ENCODE results near the gene LRIG2. TPM values are rescaled to one million over a fixed set of nuclear protein-coding genes. Genes with fewer than 3 reads are reported as not detected.

The LRIG2 gene
- total and polyA plus RNA-seq, 2 of the 13 experiments (the other 11 are each of a cell fraction or from before 2014, with no cell fraction given): 8.1 to 12.2 TPM

- peak; percentile 37; the same call in 1 of the 2 replicates for TF ChIP-seq ZMYM3 (CRISPR knock-in tag; IDR thresholded peaks at IDR 0.05)
- TF ChIP-seq ZNF687 (CRISPR knock-in tag; IDR thresholded peaks at IDR 0.05): peak; percentile 67
- TF ChIP-seq ZNF354B (CRISPR knock-in tag; IDR thresholded peaks at IDR 0.05): no peak
- TF ChIP-seq ZNF234 (CRISPR knock-in tag; conservative IDR thresholded peaks at IDR 0.05): no peak
- TF ChIP-seq ZFP36 (IDR thresholded peaks at IDR 0.05; ENCODE audit: borderline replicate concordance, low read depth, low read length, partially characterized antibody): no peak
- peak; percentile 40; the same call in 1 of the 2 replicates for TF ChIP-seq THAP11 (CRISPR knock-in tag; IDR thresholded peaks at IDR 0.05)
- peak; percentile 34; the same call in 1 of the 2 replicates for TF ChIP-seq ZMYM4 (CRISPR knock-in tag; IDR thresholded peaks at IDR 0.05)
- TF ChIP-seq ZNF430 (CRISPR knock-in tag; IDR thresholded peaks at IDR 0.05): no peak
- peak; percentile 39; the same call in 1 of the 2 replicates for TF ChIP-seq HOXA3 (CRISPR knock-in tag; IDR thresholded peaks at IDR 0.05)
- 0 out of 2 replicates have a peak, but pooled peaks have one; percentile 54 for TF ChIP-seq ZNF205 (CRISPR knock-in tag; IDR thresholded peaks at IDR 0.05)
- 0 out of 2 replicates have a peak, but pooled peaks have one; percentile 8 for TF ChIP-seq ETV5 (CRISPR knock-in tag; IDR thresholded peaks at IDR 0.05; ENCODE audit: borderline replicate concordance)
- 0 out of 2 replicates have a peak, but pooled peaks have one; percentile 26 for TF ChIP-seq ELF4 (CRISPR knock-in tag; IDR thresholded peaks at IDR 0.05; ENCODE audit: borderline replicate concordance)
- TF ChIP-seq POGZ (CRISPR knock-in tag; IDR thresholded peaks at IDR 0.05): 0 out of 2 replicates have a peak, but pooled peaks have one; percentile 22
- TF ChIP-seq TEAD3 (CRISPR knock-in tag; optimal IDR thresholded peaks at IDR 0.05; ENCODE audit: borderline replicate concordance): peak; percentile 6
- peak; percentile 58; the same call in 1 of the 2 replicates for TF ChIP-seq ZNF614 (CRISPR knock-in tag; IDR thresholded peaks at IDR 0.05; ENCODE audit: borderline replicate concordance)
- 0 out of 2 replicates have a peak, but pooled peaks have one; percentile 21 for TF ChIP-seq DRAP1 (CRISPR knock-in tag; IDR thresholded peaks at IDR 0.05)
- peak; percentile 57; the same call in 1 of the 2 replicates for TF ChIP-seq IKZF5 (CRISPR knock-in tag; IDR thresholded peaks at IDR 0.05)
- TF ChIP-seq NR2F6 (IDR thresholded peaks at IDR 0.05): no peak
- TF ChIP-seq NR2F6 (CRISPR knock-in tag; IDR thresholded peaks at IDR 0.05): 0 out of 2 replicates have a peak, but pooled peaks have one; percentile 6
- peak; percentile 59; the same call in 1 of the 2 replicates for TF ChIP-seq SRY (CRISPR knock-in tag; IDR thresholded peaks at IDR 0.05)
- TF ChIP-seq KAT8 (CRISPR knock-in tag; IDR thresholded peaks at IDR 0.05): peak; percentile 55; the same call in 1 of the 2 replicates
- 0 out of 2 replicates have a peak, but pooled peaks have one; percentile 20 for TF ChIP-seq MEF2D (CRISPR knock-in tag; IDR thresholded peaks at IDR 0.05)
- peak; percentile 24; the same call in 1 of the 2 replicates for TF ChIP-seq YEATS2 (CRISPR knock-in tag; IDR thresholded peaks at IDR 0.05; ENCODE audit: borderline replicate concordance)
- peak; percentile 44; the same call in 1 of the 2 replicates for TF ChIP-seq ZNF772 (CRISPR knock-in tag; IDR thresholded peaks at IDR 0.05)
- 0 out of 2 replicates have a peak, but pooled peaks have one; percentile 40 for TF ChIP-seq AHR (CRISPR knock-in tag; IDR thresholded peaks at IDR 0.05)
- 0 out of 2 replicates have a peak, but pooled peaks have one; percentile 11 for TF ChIP-seq ZNF331 (CRISPR knock-in tag; IDR thresholded peaks at IDR 0.05)
These were observed 67.8 kb downstream of the LRIG2 start (continued) for GRCh38 chr1:113140588-113141446.

Measured in HepG2 (cell line).